ENCODE data around the gene CAMK2B. TPM values are rescaled to one million over a fixed set of nuclear protein-coding genes. Genes with fewer than 3 reads are reported as not detected.

The CAMK2B gene
- total and polyA plus RNA-seq, 9 donors, result 0.22 to 1.4 (median 0.45) TPM; not detected in 2

GRCh38 chr7:44286182-44286617 is 39.2 kb downstream of the CAMK2B start:
- WGBS, 3 donors, result 74 to 84% (median 82%) methylated on average over 14 to 17 of the region's 17 CpGs
- DNase-seq, result peak; percentile 6 to 33 (median 12)
- H3K27ac ChIP-seq, result no peak overlapping the region

GRCh38 chr7:44285561-44285960 is 39.8 kb downstream of the CAMK2B start:
- no peaks in the 10 kb centered on the region for H3K36me3 ChIP-seq
- intact Hi-C loops (cut with DNase I), result no loop called here
- H3K27ac ChIP-seq, result no peak overlapping the region
- no peaks in the 10 kb centered on the region for H3K9me3 ChIP-seq
- peaks cover 6% of the 10 kb centered on the region for H3K4me1 ChIP-seq (ENCODE audit: insufficient read depth)
- peak in 2 of 5 donors; percentile 4 to 11 for DNase-seq
- no peaks in the 10 kb centered on the region for H3K27me3 ChIP-seq
- H3K4me3 ChIP-seq, result no peak overlapping the region
- WGBS, 3 donors, result 71 to 81% (median 75%) methylated on average over 24 of the region's 24 CpGs
- no peak for TF ChIP-seq EP300 (IDR thresholded peaks at IDR 0.05)
- TF ChIP-seq POLR2A (IDR thresholded peaks at IDR 0.05), result no peak
- no peak for TF ChIP-seq CTCF (IDR thresholded peaks at IDR 0.05)

More at GRCh38 chr7:44286182-44286617, 39.2 kb downstream of the CAMK2B start:
- Histone ChIP-seq H3K9me3 (no peaks in the 10 kb centered on the region), H3K4me1 (ENCODE audit: insufficient read depth) (peaks cover 11% of the 10 kb centered on the region), H3K36me3 (no peaks in the 10 kb centered on the region), H3K27me3 (no peaks in the 10 kb centered on the region), H3K4me3 (no peak overlapping the region)
- TF ChIP-seq CTCF (IDR thresholded peaks at IDR 0.05) (no peak), POLR2A (IDR thresholded peaks at IDR 0.05) (no peak), EP300 (IDR thresholded peaks at IDR 0.05) (no peak)
- intact Hi-C loops (cut with DNase I), result no loop called here

GRCh38 chr7:44284881-44285541 is 40.4 kb downstream of the CAMK2B start:
- H3K4me1 ChIP-seq (ENCODE audit: insufficient read depth), result peaks cover 5% of the 10 kb centered on the region
- no peak overlapping the region for H3K27ac ChIP-seq
- 93 to 96% (median 94%) methylated on average over 16 of the region's 16 CpGs for WGBS, 3 donors
- no peaks in the 10 kb centered on the region for H3K9me3 ChIP-seq
- intact Hi-C loops (cut with DNase I), result no loop called here
- no peaks in the 10 kb centered on the region for H3K36me3 ChIP-seq
- DNase-seq, result peak; percentile 3 to 19 (median 6)
- H3K4me3 ChIP-seq, result no peak overlapping the region
- no peak for TF ChIP-seq EP300 (IDR thresholded peaks at IDR 0.05)
- no peak for TF ChIP-seq POLR2A (IDR thresholded peaks at IDR 0.05)
- TF ChIP-seq CTCF (IDR thresholded peaks at IDR 0.05), result no peak
- no peaks in the 10 kb centered on the region for H3K27me3 ChIP-seq

- peak; percentile 4 to 16 (median 10) for DNase-seq
- no peak overlapping the region for H3K27ac ChIP-seq
- no peaks in the 10 kb centered on the region for H3K9me3 ChIP-seq
- no peaks in the 10 kb centered on the region for H3K4me1 ChIP-seq (ENCODE audit: insufficient read depth)
- WGBS, 3 donors, result 87 to 91% (median 90%) methylated on average over 13 of the region's 13 CpGs
- no peak overlapping the region for H3K4me3 ChIP-seq
- no peaks in the 10 kb centered on the region for H3K36me3 ChIP-seq
- no peaks in the 10 kb centered on the region for H3K27me3 ChIP-seq
- no peak for TF ChIP-seq CTCF (IDR thresholded peaks at IDR 0.05)
- no peak for TF ChIP-seq POLR2A (IDR thresholded peaks at IDR 0.05)
- no peak for TF ChIP-seq EP300 (IDR thresholded peaks at IDR 0.05)
- intact Hi-C loops (cut with DNase I), result no loop called here
Observed at GRCh38 chr7:44284216-44284615, 41.2 kb downstream of the CAMK2B start.
